Activated CD4-positive, alpha-beta T cell treated with anti-CD3 and anti-CD28 coated beads for 4 hours (primary cell): ENCODE measurements around the gene MYO1B.

Source experiments
- DNase-seq, 2 donors: peaks; one replicate each; pipeline ENCODE4 v3.0.0-alpha.2; 2020

Gene MYO1B

GRCh38 chr2:191474464-191474863 is 229.3 kb downstream of the MYO1B start:
- DNase-seq = no peak
